CD4-positive, alpha-beta T cell treated with Interleukin-1 beta for 1 hour (primary cell): ENCODE data around the gene E2F8.

ENCODE experiments used
- DNase-seq, 2 donors: peaks; one replicate each; pipeline ENCODE4 v3.0.0-alpha.2; 2020 to 2022

Gene E2F8

DNA sequence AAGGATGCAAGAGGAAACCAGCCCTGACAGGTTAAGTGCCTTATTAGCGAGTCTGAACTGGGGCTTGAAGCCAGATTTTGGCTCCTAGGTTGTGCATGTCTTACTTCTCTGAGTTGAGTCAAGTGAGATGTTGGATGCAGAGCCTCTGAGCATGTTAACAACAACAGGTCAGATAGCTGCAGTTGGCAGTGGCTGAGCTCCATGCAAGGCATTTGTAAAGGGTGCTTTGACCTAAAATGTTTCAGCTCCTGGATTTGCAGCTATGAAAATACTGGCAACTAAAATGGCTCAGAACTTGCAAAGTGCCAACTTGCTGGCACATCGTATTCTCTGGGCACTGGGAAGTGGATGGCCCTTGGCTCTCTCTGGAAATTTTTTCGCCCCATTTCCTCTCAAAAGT lies 22.5 kb downstream of the E2F8 start:
- no peak for DNase-seq

DNA sequence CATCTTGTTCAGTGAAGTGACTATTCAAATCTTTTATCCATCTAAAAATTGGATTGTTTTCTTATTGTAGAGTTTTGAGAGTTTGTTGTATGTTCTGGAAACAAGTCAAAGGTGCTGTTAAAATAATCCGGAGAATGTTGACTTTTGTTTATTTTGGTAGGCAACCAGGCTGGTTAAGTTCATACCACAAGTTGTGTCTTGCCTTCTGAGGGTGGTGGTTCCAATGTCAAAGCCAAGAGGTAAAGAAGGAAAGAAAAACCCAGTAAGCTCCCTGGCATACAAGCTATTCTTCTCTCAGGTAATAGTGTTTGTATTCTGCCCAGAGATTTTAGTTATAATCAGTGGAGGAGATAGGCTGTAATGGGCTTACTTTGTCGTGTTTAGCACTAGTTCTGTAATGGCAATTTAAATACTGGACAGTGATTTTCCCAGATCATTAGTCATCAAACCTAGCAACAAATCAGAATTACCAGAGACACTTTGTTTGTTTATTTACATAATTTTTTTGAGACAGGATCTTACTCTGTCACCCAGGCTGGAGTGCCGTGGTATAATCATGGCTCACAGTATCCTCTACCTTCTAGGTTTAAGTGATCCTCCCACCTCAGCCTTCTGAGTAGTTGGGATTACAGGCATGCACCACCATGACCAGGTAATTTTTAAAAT lies 23.9 kb downstream of the E2F8 start:
- no peak for DNase-seq

DNA sequence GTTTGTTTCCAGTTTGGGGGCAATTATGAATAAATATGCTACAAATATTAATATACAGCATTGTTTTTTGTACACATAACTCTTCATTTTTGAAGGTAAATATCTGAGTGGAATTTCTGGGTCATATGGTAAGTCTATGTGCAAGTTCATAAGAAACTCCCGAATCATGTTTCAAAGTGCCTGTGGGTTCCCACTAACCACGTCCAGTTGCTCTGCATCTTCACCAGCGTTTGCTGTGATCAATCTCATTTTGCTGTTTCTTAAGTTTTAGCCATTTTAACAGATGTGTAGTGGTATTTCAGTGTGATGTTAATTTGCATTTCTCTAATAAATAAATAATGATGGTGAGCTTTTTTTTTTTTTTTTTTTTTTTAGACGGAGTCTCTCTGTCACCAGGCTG lies 24.7 kb downstream of the E2F8 start:
- no peak for DNase-seq

DNA sequence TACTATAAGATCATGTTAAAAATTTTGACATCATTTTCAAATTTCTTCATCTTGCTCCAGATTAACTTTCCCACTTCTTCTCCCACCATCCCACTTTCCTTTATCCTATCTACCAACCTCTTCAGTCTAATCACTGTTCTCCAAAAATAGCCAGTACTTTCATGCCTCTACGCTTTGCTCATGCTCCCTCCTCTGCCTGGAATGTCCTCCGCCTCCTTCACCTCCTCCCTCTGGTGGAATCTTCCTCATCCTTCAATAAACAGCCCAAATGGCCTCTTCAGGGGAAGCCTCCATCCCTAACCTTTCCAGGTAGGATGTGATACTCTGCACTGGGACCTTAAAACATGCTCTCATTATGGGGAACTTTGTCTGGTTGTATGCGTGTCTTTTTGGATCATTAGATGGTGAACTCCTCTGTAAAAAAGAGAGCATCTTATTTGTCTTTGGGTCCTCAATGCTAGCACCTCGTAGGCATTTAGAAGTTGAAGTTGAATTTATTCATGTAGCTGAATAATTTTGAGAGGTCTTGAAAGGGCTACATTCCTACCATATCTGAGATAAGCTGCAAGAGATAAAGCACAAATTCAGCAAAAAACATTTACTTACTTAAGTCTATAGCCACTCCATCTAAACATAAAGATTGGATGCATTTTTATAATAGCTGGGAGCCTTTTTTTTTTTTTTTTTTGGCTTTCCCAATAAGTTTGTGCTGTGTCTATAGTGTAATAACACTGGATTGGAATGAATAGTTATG lies 31.0 kb downstream of the E2F8 start:
- DNase-seq: no peak

DNA sequence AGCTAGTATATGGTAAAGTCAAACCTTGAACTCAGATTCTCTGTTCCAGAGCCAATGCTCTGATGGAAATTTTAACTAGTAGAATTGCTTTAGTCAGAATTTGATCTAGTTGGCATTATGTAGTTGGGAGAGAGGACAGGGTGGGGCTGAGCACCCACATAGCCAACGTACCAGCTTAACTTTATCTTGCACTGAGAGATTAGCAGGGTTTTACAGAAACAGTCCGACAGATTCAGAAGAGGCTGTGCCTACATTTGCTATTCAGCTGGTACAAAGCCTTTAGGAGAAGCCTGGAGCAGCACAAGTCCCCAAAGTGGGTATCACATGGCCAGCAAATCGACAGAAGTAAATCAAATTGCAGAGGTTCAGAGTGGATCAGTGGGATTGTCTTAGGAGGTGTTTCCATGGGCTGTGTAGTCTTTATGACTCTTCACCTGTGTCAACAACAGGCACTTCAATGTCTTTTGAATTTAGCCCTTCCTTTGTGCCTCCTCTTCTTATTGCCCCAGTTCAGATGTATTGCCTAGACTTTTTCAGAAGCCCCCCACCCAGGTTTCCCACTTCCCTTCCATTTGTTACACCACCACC lies 31.7 kb downstream of the E2F8 start:
- DNase-seq: no peak

DNA sequence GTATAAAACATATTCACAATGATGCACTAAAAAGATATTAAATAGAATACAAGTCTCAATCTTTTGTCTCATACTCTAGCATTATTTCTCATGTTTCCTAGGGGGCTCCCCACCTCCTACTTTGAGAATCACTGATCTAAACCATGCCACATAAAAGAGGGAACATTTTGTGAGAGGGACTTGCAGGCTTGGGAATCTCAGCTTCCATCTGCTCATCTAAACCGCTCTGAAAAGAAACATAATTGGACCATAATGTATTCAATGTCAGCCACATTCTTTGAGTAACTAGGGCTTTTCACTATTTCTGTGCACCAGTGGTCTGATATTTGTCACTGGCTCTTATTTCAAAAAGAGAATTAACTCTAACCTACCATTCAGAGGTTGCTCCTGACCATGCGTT lies 32.6 kb downstream of the E2F8 start:
- no peak for DNase-seq

DNA sequence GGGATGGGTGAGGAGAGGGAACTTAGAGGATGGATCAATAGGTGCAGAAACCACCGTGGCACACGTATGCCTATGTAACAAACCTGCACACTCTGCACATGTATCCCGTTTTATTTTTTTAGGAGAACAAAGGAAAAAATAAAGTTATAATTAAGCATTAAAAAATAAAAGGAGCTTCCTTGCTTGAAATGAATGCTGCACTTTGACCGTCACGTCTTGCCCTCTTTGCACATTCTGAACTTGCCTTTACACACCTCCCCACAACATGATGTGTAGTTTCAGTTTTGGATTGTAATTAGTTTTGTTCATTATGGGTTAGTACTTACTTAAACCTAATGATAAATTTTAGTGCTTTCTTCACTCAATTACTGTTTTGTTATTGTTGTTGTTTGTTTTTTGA lies 35.9 kb downstream of the E2F8 start:
- DNase-seq: no peak

DNA sequence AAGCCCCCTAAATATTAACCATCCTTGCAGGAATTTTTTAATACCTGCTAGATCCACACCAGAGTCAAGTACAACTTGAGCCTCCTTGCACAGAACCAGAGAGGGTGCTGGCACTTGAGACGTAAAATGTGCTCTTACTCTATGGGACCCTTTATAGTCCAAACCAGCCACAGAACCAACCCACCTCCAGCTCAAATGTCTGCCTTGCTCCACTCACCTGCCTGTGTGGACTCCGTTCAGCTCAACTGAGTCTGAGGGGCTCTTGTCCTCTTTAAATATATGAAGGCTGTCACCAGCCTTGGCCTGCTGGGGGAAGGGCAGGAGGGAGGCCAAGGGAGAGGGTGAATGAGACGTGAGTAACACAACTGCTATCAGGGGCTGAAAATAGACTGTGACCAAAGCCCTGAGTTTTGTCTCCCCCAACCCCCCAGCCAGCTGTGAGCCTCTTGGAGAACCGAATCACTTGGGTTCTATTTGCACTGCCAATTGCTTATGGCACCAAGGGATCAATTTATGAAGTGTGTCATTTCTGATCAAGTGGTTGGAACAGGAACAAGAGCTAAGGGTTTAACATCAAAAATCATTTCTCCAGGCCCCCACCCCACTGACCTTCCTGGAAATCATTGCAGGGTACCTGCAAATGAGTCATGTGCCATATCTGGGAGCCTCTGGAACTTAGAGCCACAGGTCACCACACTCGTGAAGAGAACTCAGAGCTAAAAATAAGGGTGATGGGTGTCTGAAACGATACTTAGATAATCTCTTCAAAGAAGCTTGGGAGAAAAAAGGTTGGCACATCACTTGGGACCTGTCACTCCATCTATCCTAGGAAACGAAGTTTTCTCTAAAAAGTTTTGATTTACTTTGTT lies 38.8 kb downstream of the E2F8 start, which contains the start of gene CSRP3:
Gene CSRP3 (minus strand): TSS at position 247 of the 869 bp plus-strand sequence. CDS start 9,535 bp downstream, outside the sequence.
- no peak for DNase-seq

DNA sequence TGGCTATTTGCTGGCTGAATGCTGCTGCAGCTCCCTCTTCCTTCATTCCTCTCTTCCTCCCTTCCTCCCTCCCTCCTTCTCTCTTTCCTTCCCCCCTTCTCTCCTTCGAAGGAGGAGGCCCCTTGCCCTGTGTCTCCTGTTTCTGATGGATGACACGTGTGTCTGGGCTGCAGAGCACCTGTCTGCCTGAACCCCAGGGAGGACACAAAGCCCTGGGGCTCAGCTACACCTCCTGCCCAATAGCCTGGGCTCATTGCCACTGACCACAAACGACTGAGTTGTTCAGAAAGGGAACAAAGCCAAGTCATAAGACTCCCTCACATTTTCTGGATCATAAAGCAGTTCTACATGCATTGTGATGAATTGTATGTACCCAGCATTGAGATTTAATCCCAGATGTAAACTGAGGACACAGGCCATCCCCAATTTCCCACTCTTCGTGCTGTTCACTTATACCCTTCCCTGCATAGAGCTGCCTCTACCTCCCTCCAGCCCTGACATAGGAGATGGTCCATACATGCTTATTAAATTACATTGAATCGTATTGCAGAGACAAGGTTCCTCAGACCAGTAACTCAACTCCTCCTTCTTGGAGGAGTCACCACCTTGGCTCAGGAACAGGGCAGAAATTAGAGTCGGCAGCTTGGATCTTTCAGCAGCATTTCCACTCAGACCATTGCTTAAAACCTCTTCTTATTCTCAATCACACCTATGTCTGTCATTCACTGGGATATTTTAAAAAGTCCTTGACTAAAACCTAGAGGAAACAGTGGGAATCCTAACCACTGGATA lies 40.1 kb downstream of the E2F8 start:
- no peak for DNase-seq

DNA sequence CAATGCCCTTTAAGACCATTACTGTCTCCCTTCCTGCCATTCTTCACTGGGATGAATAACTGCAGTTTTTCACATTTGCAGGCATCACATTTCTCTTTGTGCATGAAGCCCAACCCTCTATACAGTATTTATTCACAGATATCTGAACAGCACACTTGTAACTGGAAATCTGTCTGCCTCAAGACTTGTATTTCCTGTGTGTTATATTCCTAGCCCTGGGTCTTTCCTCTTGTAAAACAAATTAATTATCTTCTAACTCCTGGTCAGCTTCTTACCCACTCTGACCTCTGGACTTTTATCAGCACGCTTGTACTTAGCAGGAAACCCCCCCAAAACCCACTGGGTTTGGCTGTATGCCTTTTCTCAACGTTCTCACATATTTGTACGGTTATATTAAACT lies 41.0 kb downstream of the E2F8 start:
- DNase-seq: no peak

DNA sequence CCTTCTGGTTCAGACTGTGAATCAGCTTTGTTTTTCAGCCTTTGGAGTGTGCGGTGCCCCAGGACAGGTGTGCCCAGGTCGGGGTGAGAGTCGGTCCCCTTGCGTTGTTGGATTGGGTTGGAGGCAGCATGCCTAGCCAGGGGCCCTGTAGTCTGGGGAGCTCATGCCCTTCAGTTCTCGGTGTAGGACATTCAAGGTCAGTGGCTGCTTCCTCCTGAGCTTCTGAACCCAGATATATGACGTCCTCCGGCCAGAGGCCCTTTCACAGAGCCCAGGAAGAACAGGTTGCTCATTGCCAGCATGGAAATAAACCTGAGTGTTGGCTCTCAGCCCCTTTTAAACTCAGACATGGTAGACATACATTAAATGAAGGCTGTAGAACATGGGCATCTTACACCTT lies 41.7 kb downstream of the E2F8 start:
- DNase-seq: no peak

DNA sequence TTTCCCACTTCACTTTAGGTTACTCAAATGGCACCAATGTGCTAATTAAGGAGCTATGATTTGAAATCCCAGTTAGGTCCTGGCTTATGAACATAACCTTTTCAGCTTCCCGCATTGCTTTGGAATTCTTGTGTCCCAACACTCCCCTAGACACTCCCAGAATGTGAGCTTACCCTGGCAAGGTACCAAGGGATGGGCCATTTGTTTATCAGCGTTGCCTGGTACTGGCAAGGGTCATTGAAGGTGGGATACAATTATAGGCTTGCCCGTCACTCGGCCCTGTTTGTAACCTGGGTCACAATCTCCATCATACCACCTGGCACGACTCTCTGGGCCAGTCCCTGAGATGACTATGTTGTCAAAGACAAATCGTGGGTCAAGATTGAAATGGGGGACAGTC lies 44.3 kb downstream of the E2F8 start:
- DNase-seq: no peak

DNA sequence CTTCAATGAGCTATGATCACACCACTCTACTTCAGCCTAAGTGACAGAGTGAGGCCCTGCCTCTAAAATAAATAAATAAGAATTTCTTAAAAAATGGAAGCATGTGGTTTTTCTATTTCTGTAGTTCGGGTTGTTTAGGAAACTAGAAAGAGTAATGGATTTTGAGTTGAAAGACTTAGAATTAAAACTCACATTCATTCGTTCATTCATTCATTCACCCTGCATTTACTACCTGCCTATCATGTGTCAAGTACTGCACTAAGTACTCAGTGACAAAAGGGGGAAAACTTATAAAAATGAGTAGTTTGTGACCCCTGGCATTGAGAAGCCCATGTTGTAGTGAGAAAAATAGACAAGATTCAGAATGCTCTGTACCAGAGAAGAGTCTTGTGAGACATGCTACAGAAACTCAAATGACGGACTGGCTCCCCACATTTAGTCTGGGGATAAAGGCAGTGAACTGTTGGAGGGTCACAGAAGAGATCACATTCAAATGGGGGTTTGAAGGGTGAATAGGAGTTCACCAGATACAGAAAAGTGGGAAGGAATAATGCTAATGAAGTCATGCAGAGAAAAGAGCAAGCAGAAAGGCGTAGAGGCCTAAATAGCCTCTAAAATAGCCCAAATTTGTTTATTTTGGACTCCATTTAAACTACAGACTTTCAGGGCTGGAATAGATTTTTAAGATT lies 46.0 kb downstream of the E2F8 start:
- DNase-seq: no peak

DNA sequence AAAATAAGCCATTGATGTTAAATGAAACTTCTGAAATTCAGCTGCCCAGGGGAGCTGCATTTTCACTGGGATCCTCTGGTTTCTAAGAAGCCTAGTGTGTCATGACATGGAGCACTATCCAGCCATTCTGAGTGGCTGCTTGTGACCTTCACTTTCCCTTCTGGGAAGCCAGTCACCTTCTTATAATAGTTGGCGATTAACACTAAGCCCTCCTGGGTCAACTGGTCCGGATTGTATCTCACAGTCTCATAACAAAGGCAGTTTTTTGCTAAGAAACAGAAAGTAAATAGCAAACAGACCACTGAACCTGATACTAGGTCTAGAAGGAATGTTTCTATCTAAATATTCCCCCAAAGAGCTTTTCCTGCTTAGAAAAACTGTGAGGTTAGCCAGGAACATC lies 46.8 kb downstream of the E2F8 start:
- DNase-seq: no peak

DNA sequence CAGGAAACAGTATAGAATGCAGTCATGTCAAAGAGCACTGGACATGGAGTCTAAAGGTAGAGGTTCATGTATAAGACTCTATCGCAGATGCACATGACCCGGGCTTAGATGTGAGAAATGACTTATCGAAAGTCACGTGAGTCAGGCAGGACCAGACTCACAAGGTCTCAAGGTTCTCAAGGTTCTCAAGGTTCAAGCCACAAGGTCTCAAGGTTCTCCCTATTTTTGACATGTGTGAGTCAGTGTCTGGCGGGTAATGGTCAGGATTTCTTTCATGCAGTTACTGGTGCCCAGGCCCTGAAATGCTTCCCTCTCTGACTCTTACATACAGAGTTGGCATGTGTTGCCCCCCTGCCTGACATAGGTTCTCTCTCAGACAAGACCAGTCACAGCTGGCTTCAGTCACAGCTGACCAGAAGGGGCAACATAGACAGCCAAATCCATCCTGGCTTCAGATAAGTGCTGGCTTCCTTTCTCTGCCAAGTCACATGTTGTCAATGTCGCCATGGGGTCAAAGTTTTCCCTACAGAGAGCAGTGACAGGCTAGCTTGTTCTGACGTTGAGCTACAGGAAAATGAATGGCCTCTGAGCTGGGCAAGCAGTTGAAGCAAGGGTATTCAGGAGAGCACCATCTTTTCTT lies 49.1 kb downstream of the E2F8 start:
- DNase-seq: no peak

DNA sequence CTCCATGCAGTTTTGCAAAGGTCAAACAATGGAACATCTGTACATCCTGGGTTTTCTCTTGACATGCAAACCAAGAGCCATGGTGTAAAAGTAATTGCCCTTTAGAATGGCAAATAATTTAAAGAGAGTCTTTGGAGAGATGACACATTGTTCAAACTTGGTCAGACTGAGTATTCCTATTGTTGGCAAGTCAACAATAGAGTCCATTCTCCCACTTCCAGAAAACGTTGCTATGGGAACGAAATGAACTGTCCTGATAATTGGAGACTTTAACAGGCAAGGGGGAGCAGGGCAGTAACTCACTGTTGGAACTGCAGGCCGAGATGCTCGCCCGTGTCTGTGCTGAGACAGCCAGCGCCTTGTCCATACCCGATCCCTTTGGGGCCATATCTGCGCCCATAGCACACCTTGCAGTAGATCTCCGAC lies 52.9 kb downstream of the E2F8 start:
- DNase-seq: no peak

DNA sequence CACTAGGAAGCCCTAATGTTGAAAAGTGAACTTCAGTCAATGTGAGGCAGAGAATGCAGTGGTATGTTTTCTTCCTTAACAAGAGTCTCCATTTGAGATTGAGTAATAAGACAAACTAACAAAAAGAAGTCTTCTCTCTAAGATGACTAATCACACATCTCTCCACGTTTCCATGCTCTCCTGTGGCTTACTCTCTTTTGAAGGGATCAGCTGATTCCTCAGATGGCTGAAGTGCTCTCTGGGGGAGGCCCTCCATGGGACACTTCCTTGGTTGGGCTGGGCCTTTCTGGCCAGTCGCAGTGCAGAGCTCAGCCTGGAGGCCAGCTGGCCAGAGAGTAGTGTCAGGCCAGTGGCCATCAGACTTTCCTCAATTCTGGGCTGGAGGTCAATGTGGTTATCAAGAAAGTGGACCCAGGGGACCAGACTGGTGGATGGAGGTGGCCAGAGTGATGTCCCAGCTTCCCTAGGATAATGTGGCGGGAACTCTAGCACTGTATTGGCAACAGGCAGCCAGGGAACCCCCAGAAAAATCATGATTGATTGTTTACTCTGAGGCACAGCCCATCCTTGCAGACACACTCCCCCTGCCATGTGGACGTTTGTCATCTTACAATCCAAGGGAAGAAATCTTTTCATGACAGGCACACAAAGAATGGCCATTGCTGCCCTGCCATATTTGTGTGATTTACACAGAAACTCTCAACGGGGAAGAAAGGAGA lies 53.5 kb downstream of the E2F8 start:
- no peak for DNase-seq

DNA sequence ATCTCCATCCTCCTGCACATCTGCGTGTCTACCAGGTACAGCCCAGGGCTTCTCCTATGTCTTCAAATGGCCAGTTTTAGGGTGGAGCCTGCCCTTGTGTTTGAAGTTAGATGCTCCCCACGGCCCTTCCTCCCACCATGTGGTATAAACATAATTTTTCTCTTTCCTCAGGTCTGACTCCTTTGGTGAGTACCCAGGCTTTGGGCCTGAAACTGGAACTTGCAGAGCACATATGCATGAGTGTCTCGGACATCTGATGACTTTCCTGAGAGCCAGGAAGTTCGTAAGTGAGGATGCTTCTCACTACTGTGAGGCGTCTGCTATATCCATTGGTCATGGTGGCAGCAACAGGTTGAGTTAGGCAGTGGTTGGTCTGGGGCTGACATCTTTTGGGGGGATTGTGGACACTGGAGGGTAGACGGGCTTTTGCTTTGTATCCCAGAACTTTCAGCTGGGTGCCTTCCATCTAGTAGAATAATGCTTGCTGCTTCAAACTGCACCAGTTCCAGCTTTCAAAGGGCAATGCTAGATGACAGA lies 55.2 kb downstream of the E2F8 start:
- DNase-seq: no peak

DNA sequence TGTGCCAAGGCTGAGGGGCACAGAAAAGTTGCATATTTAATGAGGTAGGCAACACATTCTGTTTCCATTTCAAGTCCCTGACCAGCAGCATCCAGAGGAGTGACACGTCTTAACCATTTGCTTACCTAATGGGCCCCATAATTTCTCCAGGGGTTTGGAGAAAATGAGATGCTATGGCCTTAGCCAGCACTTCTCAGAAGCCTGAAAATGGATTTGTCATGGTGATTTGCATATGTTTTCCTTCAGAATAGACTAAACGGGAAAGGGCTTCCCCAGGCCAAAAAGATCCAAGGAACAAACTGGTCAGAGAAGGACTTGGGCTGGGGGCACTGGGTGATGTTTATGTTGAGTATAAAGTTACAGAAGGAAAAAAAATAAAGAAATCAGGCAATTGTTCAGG lies 55.7 kb downstream of the E2F8 start:
- DNase-seq: no peak

DNA sequence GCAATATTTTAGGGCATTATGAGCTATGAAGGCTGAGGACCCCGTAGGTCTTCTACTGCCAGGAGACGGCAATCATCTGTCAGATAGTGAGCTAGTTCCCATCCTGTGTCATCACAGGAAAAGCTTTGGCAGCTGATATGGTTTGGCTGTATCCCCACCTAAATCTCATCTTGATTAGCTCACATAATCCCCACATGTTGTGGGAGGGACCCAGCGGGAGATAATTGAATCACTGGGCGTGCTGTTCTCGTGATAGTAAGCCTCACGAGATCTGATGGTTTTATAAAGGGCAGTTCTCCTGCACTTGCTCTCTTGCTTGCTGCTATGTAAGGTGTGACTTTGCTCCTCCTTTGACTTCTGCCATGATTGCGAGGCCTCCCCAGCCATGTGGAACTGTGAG lies 57.1 kb downstream of the E2F8 start:
- no peak for DNase-seq
